Spinal cord (tissue), 10 donors: ENCODE data around the gene ZNRF4. TPM values are rescaled to one million over a fixed set of nuclear protein-coding genes. Genes with fewer than 3 reads are reported as not detected.
"Not testable (repeated sequence)": the region's sequence is repeated elsewhere in the genome, so short reads cannot be mapped to it uniquely, and the experiment has no call there.

Source experiments
- DNase-seq, 6 donors: peaks; one replicate each; pipeline versions ENCODE4 v3.0.0 to v3.0.0-alpha.2; 2013 to 2015; ENCODE audit warnings: low spot score in 6 of 6, low read depth in 4 of 6
- H3K27ac ChIP-seq: one replicate; pipeline ENCODE4 v1.5.1; 2013; ENCODE audit warnings: low read depth, low read length, control low read depth
- H3K27me3 ChIP-seq: one replicate; pipeline ENCODE4 v1.6.1; 2013; ENCODE audit warnings: low read length; ENCODE audit not compliant: control insufficient read depth, insufficient read depth
- H3K36me3 ChIP-seq: one replicate; pipeline ENCODE4 v1.6.1; 2013; ENCODE audit warnings: low read length; ENCODE audit not compliant: control insufficient read depth, insufficient read depth
- H3K4me1 ChIP-seq: one replicate; pipeline ENCODE4 v1.6.1; 2013; ENCODE audit warnings: low read length; ENCODE audit not compliant: control insufficient read depth, insufficient read depth
- H3K4me3 ChIP-seq: one replicate; pipeline ENCODE4 v1.5.1; 2013; ENCODE audit warnings: low read depth, low read length, control low read depth
- H3K9me3 ChIP-seq: one replicate; pipeline ENCODE4 v1.6.1; 2013; ENCODE audit warnings: low read length; ENCODE audit not compliant: control insufficient read depth, insufficient read depth
- WGBS: methylation state at CpG from one replicate; pipeline ENCODE4 v1.1.5; 2013; ENCODE audit warnings: missing lambda C conversion rate; ENCODE audit not compliant: insufficient coverage; 5-methylcytosine and 5-hydroxymethylcytosine counted together
- polyA plus RNA-seq, 2 donors: library from polyadenylated mRNA; unstranded; fragments of 120-200 nt; gene quantifications; one replicate each; pipeline ENCODE4 v1.2.1, GENCODE V29; 2013; ENCODE audit not compliant: insufficient read length in 2 of 2
- total RNA-seq, 2 donors: library from RNA; depleted of rRNA in 1 of 2; stranded (reverse); fragments of 120-200 nt in 1 of 2; fragments of >200 nt in 1 of 2; gene quantifications; one replicate each; pipeline versions ENCODE4 v1.2.3 to v1.2.4, GENCODE V29; 2013 to 2014
- donor health status: healthy.

The ZNRF4 gene
- total and polyA plus RNA-seq, 4 donors = 0.11 to 0.71 (median 0.51) TPM; not detected in 1

DNA sequence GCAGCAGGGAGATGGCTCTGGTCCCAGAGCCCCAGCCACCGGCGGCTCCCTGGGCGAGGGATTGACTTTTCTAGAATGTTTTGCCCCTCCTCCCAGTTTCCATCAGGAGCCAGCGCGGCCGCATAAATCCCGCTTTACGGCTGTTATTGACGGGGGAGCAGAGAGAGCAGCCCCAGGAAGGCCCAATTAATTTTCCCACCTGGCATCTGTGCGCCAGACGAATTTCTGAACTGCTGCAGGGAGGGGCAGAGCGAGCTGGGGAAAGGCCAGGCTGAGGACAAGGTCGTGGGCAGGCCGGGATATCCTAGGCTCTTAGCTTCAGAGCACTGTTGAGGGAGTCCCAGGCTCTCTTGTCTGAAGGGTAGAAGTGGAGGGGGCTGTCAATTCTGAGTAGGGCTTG, 24.7 kb downstream of the ZNRF4 start:
- peaks cover 25% of the 10 kb centered on the region for H3K4me1 ChIP-seq

DNA sequence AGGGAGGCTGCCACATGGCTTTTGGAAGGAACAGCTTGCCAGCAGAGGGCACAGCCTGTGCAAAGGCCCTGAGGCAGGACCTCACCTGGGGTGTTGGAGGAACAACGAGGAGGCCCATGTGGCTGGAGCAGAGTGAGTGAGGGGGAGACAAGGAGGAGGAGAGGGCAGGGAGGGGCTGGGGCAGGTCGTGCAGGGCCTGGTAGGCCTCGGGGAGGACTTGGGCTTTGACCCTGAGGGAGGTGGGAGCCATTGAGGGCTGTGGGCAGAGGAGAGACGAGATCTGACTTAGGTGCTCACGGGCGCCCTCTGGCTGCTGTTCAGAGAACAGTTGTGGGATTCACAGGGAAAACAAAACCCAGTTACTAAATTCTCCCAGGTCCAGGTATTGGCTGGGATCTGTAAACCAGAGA, 25.2 kb downstream of the ZNRF4 start:
- WGBS = 47% methylated on average over 6 of the region's 6 CpGs
- H3K27ac ChIP-seq = no peak overlapping the region
- DNase-seq = peak in 2 of 6 donors; percentile 30 to 39
- H3K27me3 ChIP-seq = no peaks in the 10 kb centered on the region
- H3K4me3 ChIP-seq = no peak overlapping the region
- H3K36me3 ChIP-seq = no peaks in the 10 kb centered on the region
- H3K9me3 ChIP-seq = peaks cover 6% of the 10 kb centered on the region
- peaks cover 25% of the 10 kb centered on the region for H3K4me1 ChIP-seq

More for the DNA sequence above, 24.7 kb downstream of the ZNRF4 start:
- DNase-seq = peak in 2 of 6 donors; percentile 57 to 87
- Histone ChIP-seq H3K27me3 (no peaks in the 10 kb centered on the region), H3K4me3 (no peak overlapping the region), H3K36me3 (no peaks in the 10 kb centered on the region), H3K27ac (no peak overlapping the region), H3K9me3 (peaks cover 6% of the 10 kb centered on the region)
- WGBS = 19% methylated on average over 11 of the region's 14 CpGs

DNA sequence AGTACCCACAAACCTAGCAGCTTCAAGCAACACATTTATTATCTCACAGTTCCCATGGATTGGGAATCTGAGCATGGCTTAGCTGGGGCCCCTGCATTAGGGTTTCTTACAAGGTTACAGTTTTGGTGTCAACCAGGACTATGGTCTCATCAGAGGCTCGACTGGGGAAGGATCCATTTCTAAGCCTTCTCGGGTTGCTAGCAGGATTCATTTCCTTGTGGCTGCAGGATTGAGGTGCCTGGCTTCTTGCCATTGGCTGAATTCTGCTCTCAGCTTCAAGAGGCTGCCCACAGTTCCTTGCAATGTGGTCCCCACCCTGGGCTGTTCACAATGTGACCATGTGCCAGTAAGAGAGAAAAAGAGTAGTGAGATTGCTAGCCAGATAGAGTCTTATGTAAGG, 26.7 kb downstream of the ZNRF4 start:
- Histone ChIP-seq H3K27ac (no peak overlapping the region), H3K4me3 (no peak overlapping the region), H3K27me3 (no peaks in the 10 kb centered on the region), H3K4me1 (peaks cover 25% of the 10 kb centered on the region), H3K36me3 (no peaks in the 10 kb centered on the region), H3K9me3 (peaks cover 6% of the 10 kb centered on the region)
- 81% methylated on average over 2 of the region's 2 CpGs for WGBS
- no peak for DNase-seq

DNA sequence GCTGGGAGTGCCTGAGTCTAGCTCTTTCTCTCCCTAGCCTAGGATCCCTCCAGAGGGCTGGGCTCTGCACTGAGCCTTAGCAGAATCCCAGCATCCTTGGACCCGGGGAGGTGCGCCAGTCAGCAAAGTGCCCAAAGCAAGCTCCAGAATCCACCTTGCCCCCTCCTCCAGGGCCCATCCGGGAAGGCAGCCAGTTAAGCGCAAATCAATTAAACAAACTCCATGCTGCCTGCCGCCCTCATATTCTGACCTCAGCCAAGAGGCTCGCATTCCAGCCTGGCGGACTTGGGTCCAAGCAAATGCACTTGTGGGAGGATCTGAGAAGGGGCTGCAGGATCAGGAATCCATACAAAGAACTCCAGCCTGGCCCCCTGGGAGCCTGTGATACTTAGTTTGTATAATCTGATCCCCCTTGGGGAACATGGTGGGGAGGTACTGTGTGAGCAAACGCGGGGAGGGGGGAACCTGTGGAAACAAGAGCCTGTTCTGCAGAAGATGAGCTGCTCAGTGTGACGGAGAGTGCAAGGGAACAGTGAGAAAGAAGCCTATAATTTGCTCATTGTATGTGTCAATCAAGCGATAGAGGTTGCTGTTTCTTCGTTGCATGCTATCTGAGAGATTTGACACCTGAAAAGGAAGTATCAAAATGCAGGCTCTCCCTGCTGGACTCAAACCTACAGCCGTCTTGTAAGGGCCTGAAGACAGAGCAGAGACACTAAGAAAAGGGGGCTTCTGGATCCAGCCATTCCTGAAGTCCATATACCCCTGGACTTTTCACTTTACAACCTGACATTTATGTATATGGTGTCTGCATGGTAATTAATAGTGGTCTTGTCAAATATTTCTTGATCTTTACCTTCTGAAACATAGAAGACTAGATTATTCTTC, 29.4 kb downstream of the ZNRF4 start:
- WGBS = 32% methylated on average over 11 of the region's 13 CpGs
- peaks cover 6% of the 10 kb centered on the region for H3K9me3 ChIP-seq
- H3K4me1 ChIP-seq = peaks cover 11% of the 10 kb centered on the region
- no peaks in the 10 kb centered on the region for H3K27me3 ChIP-seq
- H3K36me3 ChIP-seq = no peaks in the 10 kb centered on the region
- H3K27ac ChIP-seq = no peak overlapping the region
- no peak overlapping the region for H3K4me3 ChIP-seq
- DNase-seq = peak in 2 of 6 donors; percentile 68

DNA sequence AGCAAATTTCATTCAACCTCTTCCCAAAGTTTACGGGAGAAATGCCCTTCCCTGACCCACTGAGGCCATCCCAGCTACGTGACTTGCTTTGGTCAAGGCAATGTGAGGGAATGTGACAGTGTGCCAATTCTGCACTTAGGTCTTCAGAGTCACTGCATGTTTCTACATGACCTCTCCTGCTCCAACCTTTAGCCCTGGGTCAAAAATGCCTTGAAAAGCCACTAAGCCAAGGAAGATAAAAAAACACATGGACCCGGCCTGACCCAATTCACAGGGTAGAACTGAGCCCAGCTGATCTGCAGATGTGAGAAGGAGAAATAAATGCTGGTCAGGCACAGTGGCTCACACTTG, 30.0 kb downstream of the ZNRF4 start:
- DNase-seq = no peak
- H3K4me3 ChIP-seq = no peak overlapping the region
- 70% methylated on average over 1 of the region's 3 CpGs for WGBS
- H3K36me3 ChIP-seq = no peaks in the 10 kb centered on the region
- peaks cover 6% of the 10 kb centered on the region for H3K9me3 ChIP-seq
- no peaks in the 10 kb centered on the region for H3K27me3 ChIP-seq
- peaks cover 8% of the 10 kb centered on the region for H3K4me1 ChIP-seq
- no peak overlapping the region for H3K27ac ChIP-seq

DNA sequence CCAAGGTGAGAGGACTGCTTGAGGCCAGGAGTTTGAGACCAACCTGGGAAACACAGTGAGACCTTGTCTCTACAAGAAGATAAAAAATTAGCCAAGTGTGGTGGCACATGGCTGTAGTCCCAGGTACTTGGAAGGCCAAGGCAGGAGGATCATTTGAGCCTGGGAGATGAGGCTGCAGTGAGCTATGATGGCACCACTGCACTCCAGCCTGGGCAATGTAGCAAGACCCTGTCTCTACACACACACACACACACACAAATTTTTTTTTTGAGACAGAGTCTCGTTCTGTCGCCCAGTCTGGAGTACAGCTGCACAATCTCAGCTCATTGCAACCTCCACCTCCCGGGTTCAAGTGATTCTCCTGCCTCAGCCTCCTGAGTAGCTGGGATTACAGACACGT, 30.4 kb downstream of the ZNRF4 start:
- not testable (repeated sequence) for H3K4me3 ChIP-seq, H3K4me1 ChIP-seq, H3K27me3 ChIP-seq, H3K36me3 ChIP-seq, DNase-seq, H3K27ac ChIP-seq, H3K9me3 ChIP-seq
- 100% methylated on average over 2 of the region's 4 CpGs for WGBS

DNA sequence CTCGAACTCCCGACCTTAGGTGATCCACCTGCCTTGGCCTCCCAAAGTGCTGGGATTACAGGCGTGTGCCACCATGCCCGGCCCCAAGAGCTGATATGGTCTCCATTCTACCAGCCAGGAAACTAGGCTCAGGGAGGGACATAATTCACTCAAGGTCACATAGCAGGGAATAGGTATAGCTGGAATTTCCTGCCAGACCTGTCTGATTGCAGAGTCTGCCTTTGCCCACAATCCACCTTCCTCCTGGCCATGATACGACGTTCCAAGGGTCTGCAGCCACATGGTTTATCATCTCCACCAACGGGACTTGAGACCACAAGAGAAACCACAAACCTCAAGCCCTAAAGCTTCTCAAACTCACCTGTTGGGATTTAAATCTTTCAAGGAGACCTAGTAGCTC, 32.0 kb downstream of the ZNRF4 start:
- Histone ChIP-seq H3K27me3 (no peaks in the 10 kb centered on the region), H3K36me3 (no peaks in the 10 kb centered on the region), H3K4me1 (peaks cover 14% of the 10 kb centered on the region), H3K9me3 (peaks cover 3% of the 10 kb centered on the region), H3K27ac (no peak overlapping the region), H3K4me3 (no peak overlapping the region)
- DNase-seq = no peak
- 91% methylated on average over 7 of the region's 7 CpGs for WGBS

DNA sequence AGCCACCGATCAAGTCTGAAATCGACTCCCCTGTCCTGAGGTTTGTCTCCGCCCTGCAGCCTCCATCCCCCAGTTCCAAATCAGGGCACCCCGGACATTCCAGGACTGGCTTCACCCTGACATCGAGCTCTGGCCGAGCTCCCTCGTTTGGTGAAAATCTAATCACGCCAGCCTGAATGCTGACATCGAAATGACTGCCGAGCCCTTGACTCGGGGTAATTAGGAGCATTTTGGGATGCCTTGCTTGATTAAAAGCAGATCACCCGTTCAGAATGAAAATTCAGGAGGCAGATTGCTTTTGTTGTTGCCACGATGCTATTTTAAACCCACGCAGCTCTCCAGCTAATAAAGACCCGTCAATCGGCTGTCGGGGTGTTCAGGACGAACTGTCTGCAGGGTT, 34.3 kb downstream of the ZNRF4 start:
- Histone ChIP-seq H3K36me3 (no peaks in the 10 kb centered on the region), H3K4me1 (peaks cover 20% of the 10 kb centered on the region), H3K9me3 (no peaks in the 10 kb centered on the region), H3K4me3 (no peak overlapping the region), H3K27me3 (no peaks in the 10 kb centered on the region), H3K27ac (no peak overlapping the region)
- WGBS = 31% methylated on average over 17 of the region's 18 CpGs
- peak in 1 of 6 donors; percentile 51 for DNase-seq

DNA sequence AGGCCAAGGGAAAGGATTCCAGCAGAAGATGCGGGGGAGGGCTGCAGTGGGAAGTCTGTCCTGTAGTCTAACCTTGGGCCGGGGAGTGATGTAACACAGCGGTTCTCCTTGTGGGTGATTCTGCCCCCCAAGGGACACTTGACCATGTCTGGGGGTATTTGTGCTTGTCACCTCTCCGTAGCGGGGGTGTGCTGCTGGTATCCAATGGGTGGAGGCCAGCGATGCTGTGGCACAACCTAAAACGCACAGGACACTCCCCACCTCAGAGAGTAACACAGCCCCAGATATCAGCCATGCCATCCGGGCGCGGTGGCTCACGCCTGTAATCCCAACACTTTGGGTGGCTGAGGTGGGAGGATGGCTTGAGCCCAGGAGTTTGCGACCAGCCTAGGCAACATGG, 36.3 kb downstream of the ZNRF4 start:
- Histone ChIP-seq H3K27ac (no peak overlapping the region), H3K4me1 (peaks cover 24% of the 10 kb centered on the region), H3K9me3 (no peaks in the 10 kb centered on the region), H3K36me3 (no peaks in the 10 kb centered on the region), H3K27me3 (no peaks in the 10 kb centered on the region), H3K4me3 (no peak overlapping the region)
- WGBS = 95% methylated on average over 4 of the region's 12 CpGs
- DNase-seq = no peak

DNA sequence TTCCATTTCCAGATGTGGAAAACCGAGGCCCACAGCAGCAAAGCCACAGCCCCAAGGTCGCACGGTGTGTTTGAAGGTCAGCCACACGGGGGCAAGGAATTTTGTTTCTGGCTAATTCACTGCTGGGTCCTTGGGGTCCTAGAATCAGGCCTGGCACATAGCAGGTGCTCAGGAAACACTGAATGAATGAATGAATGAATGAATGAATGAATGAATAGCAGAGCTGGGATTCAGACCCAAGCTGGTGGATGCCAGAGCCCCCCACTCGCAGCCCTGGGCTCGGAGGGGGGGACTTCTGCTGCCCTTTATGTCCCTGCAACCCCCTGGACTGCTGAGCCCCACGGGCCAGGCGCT, 37.0 kb downstream of the ZNRF4 start:
- no peaks in the 10 kb centered on the region for H3K36me3 ChIP-seq
- H3K9me3 ChIP-seq = no peaks in the 10 kb centered on the region
- H3K27ac ChIP-seq = no peak overlapping the region
- no peaks in the 10 kb centered on the region for H3K27me3 ChIP-seq
- 45% methylated on average over 8 of the region's 8 CpGs for WGBS
- peaks cover 24% of the 10 kb centered on the region for H3K4me1 ChIP-seq
- H3K4me3 ChIP-seq = no peak overlapping the region
- DNase-seq = no peak
